HG02981 (cell line): ENCODE measurements around the gene GPR6.

Experiments used
- ATAC-seq: cut with Tn5 transposase; IDR thresholded peaks from one replicate; pipeline ENCODE4 v1.9.1; 2021; ENCODE audit warnings: mild to moderate bottlenecking, moderate library complexity; ENCODE audit not compliant: unreplicated experiment

The GPR6 gene

GRCh38 chr6:109998159-109998785 lies 20.2 kb downstream of the GPR6 start:
- ATAC-seq = no peak

GRCh38 chr6:109999740-110000139 lies 21.6 kb downstream of the GPR6 start:
- no peak for ATAC-seq

GRCh38 chr6:110002676-110003075 lies 24.6 kb downstream of the GPR6 start:
- ATAC-seq = no peak

GRCh38 chr6:110013386-110013785 lies 35.3 kb downstream of the GPR6 start:
- no peak for ATAC-seq

GRCh38 chr6:110015206-110015605 lies 37.1 kb downstream of the GPR6 start:
- ATAC-seq = no peak

GRCh38 chr6:110017306-110017705 lies 39.2 kb downstream of the GPR6 start:
- ATAC-seq = no peak

- ATAC-seq = no peak
These were observed 39.8 kb downstream of the GPR6 start for GRCh38 chr6:110017946-110018345.

- no peak for ATAC-seq
These were observed 40.4 kb downstream of the GPR6 start for GRCh38 chr6:110018486-110018885.

GRCh38 chr6:110020888-110021287 lies 42.8 kb downstream of the GPR6 start:
- no peak for ATAC-seq

GRCh38 chr6:110029144-110029543 lies 51.0 kb downstream of the GPR6 start:
- no peak for ATAC-seq
